Stimulated activated CD8-positive, alpha-beta memory T cell treated with anti-CD3 and anti-CD28 coated beads, Interleukin-4, amount 100 ng/mL, for 4 hours (primary cell): ENCODE measurements around the gene UBE2E3.
A peak's percentile ranks its signal among the peaks of the same experiment; 100 is the strongest.
"Not testable (repeated sequence)": the region's sequence is repeated elsewhere in the genome, so short reads cannot be mapped to it uniquely, and the experiment has no call there.

ENCODE experiments used
- DNase-seq, 2 donors: peaks; one replicate each; pipeline ENCODE4 v3.0.0-alpha.2; 2020; ENCODE audit warnings: low read depth in 2 of 2, low spot score in 1 of 2

The UBE2E3 gene

DNA sequence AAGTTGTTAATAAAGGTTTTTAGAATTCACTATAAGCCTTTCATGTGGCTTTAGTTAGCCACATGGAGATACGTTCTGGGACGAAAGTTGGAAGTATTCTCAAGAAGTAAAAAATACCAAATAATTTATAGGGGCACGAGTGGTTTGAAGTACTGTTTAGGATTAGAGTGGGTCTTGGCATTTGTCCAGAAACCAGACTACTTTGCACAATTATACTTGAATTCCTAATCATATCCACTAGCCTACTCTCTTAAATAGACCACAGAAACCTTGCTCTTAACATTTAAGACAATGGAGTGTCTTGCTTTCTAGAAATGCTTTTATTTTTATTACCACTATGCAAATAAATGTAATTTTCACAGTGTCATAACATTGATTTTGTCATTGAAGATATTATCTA lies 44.6 kb downstream of the UBE2E3 start:
- no peak for DNase-seq

DNA sequence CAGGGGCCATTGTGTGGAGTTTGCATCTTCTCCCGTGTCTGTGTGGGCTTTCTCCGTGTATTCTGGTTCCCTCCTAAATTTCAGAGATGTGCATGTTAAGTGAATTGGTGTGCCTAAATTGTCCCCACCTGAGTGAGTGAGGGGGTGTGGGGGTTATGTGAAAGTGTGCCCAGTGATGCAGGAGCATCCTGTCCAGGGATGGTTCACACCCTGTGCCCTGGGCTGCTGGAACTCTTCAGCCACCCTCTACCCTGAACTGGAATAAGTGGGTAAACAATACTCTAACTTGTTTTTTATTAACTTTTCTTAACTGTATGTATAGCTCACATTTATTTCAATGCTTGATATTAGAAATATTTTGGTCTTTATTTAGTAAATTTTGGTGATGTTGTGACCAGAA lies 56.0 kb downstream of the UBE2E3 start:
- no peak for DNase-seq

DNA sequence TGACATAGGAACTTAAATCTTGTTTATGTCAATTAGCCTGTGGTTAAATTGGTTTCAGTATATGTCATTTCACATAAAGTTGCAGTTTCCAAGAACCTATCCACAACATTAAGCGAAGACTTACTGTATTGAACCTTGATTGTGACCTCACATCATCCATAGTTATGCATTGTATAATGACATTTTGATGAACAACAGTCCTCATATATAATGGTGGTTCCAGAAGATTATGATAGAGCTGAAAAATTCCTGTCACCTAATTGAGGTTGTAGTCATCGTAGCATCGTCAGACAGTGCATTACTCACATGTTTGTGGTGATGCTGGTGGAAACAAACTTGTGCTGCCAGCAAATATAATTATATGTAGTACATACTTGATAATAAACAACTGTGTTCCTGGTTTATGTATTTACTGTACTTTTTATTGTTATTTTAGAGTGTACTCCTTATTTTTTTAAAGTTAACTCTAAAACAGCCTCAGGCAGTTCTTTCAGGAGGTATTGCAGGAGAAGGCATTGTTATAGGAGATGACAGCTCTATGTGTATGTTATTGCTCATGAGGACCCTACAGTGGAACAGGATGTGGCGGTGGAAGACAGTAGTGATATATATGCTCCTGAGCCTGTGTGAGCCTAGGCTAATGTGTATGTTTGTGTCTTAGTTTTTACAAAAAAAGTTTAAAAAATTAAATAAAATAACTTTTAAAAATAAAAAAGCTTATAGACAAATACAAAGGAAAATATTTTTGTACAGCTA lies 56.6 kb downstream of the UBE2E3 start:
- DNase-seq, result no peak

- DNase-seq, result no peak
Measured at GRCh38 chr2:181037922-181038321, 57.5 kb downstream of the UBE2E3 start.

- DNase-seq, result no peak
Measured at GRCh38 chr2:181038796-181039195, 58.4 kb downstream of the UBE2E3 start.

GRCh38 chr2:181040839-181041238 lies 60.4 kb downstream of the UBE2E3 start:
- DNase-seq, result not testable (repeated sequence)

- no peak for DNase-seq
Measured at GRCh38 chr2:181041661-181042060, 61.3 kb downstream of the UBE2E3 start.

GRCh38 chr2:181042706-181043105 lies 62.3 kb downstream of the UBE2E3 start:
- DNase-seq, result no peak

DNA sequence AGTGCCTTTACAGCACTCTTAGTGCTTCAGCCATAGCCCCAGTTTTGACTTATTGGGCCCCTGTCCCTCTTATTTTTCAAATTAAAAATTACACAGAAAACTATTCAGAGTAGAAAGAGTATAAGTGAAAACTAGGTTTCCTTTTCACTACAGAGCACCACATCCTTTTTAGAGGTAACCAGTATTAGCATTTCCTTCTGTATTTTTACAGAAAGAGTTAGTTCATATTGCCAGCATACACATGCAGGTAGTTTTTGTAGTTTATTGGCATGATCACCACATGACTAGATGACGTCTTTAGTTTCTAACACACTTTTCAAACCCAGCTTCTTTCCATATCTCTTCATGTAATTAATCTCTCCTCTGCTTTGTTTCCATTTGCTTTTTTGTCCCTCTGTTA lies 66.4 kb downstream of the UBE2E3 start:
- no peak for DNase-seq

GRCh38 chr2:181047829-181048228 lies 67.4 kb downstream of the UBE2E3 start:
- DNase-seq, result no peak

- no peak for DNase-seq
Measured at GRCh38 chr2:181051861-181052522, 71.6 kb downstream of the UBE2E3 start.

DNA sequence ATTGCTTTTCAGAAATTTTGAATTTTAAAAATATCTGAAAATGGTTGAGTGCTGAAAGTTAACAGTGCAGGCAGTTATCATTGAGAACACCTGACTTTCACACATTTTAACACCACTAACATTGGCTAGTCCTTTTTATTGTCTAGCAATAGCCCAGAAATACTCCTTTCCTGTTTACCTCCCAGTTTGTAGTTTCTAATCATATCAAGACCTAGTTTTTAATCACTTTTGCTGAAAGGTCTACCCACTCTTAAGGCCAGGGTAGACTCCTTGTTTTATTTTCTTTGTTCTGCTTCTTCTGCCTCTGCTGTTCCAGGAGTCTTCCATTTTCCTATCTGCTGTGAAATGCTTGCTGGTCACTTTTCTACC lies 72.1 kb downstream of the UBE2E3 start:
- DNase-seq, result no peak

GRCh38 chr2:181054256-181054655 lies 73.9 kb downstream of the UBE2E3 start:
- DNase-seq, result no peak

GRCh38 chr2:181054843-181055242 lies 74.4 kb downstream of the UBE2E3 start:
- no peak for DNase-seq

- peak in 1 of 2 donors; percentile 6 for DNase-seq
Measured at GRCh38 chr2:181058378-181059269, 78.2 kb downstream of the UBE2E3 start.

- DNase-seq, result no peak
Measured at GRCh38 chr2:181063696-181064095, 83.3 kb downstream of the UBE2E3 start.

DNA sequence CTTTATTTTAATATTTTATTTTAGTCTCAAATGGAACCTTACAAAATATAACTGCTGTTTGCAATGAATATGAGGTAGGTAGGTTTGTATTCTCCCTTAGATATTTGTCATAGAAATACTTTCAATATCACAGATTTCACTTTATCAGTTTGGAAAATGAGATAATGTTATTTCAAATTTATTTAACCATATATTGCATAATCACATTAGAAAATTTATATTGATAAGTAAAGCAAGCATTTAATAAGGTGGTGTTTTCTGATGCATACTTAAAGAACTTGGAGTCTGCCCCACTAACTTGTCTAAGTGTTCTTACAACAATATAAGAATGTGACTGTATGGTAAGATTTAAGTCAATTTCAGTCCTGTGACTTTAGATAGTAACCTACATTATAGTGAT lies 85.1 kb downstream of the UBE2E3 start:
- DNase-seq, result no peak

DNA sequence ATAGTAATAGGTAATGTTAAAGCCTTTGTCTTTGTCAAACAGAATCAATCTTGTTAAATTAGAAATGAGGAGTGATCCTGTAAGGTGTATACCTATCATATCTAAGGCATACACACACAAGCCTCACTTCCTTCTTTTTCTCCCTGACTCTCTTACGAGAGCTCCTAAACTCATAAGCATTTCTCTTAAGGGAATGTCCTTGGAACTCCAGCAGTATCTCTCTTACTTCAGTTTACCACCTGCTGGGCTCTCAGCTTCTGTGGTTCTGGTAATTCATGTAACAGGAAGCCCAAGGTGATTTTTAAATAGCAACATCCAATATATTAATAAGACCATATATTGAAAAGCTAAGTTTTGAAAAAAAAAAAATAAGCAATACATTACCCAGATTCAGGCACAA lies 85.9 kb downstream of the UBE2E3 start:
- DNase-seq, result no peak

GRCh38 chr2:181070119-181070835 lies 89.9 kb downstream of the UBE2E3 start:
- no peak for DNase-seq

GRCh38 chr2:181070836-181071200 lies 90.4 kb downstream of the UBE2E3 start:
- no peak for DNase-seq

DNA sequence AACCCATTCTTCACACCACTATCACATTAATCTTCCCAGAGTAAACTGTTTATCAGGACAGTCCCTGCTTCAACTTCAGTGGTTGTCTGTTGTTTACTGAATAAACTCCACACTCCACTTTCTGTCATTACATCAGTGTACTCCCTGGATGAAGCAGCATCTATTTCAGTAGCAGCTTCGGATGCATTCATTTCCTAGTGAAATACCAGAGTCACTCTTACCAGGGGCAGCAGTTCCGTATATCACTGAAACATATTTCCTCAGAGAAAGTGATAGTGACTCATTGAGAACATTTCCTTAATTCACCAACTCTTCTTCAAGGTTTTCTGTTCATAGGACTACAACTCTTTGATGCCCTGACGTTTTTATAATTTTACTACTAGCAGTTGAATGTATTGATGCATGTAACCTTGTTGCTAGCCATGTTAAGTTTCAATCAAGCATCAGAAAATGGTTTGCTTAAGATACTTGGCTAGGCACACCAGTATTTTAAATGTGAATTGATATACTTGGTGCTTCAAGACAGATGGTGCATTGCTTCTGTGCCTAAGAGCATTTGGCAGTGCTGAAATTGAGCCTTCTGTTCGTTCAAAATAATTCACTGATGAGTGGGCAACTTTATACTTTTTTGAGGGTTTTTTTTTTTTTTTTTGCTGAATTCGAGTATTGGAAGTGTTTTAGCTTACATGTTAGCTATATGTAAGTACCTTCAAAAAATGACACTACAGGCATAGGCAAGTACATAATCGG lies 92.3 kb downstream of the UBE2E3 start:
- no peak for DNase-seq
